ENCODE data around the gene MICALL2. TPM values are rescaled to one million over a fixed set of nuclear protein-coding genes. Genes with fewer than 3 reads are reported as not detected.

MICALL2 gene
- polyA plus RNA-seq, 3 donors: 8.2 to 14.9 (median 10.9) TPM

- no peak for DNase-seq (ENCODE audit: extremely low read depth in 1 of 11, low read depth in 9 of 11, low spot score in 4 of 11)
Measured at GRCh38 chr7:1441615-1442354, 17.5 kb downstream of the MICALL2 start.

- DNase-seq (ENCODE audit: extremely low read depth in 1 of 11, low read depth in 9 of 11, low spot score in 4 of 11): no peak
Measured at GRCh38 chr7:1440620-1441019, 18.6 kb downstream of the MICALL2 start.

DNA sequence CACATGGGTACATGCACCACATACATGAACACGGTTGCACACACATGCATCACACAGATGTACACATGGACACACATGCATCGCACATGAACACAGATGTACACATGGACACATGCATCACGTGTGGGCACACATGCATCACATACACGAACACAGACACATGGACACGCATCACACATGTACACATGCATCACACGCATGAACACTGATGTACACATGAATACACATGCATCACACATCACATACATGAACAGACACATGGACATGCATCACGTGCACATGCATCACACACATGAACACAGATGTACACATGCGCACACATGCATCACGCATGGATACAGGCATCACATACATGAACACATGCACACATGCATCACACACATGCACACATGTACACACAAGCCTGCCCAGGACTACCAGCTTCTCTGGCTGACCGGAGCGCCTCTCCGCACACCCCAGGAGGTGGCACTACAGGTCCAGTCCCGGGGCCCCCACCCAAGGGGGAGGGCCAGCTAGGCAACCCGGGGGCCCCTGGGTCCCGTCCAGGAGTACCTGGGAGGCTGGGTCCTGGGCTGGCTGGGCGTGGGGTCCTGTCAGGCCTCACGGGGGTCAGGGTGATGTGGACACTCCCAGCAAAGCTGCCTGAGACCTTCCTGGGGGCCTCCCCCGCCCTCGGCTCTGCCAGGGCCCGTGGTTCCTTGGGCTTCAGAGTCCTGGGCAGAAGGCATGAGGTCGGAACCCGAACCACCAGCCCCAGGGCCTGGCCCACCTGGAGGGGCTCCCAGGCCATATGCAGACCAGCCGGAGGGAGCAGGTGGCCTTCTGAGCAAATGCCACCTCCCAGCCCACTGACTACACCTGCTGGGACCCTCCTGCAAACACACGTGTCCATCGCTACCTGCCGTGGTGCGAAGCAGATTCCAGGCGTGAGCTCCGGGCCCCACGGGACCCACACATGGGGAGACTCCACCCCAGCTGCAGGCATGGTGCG lies 19.6 kb downstream of the MICALL2 start:
- DNase-seq (ENCODE audit: extremely low read depth in 1 of 11, low read depth in 9 of 11, low spot score in 4 of 11): no peak

- DNase-seq (ENCODE audit: extremely low read depth in 1 of 11, low read depth in 9 of 11, low spot score in 4 of 11): no peak
Measured at GRCh38 chr7:1438821-1439220, 20.4 kb downstream of the MICALL2 start.

- no peak for DNase-seq (ENCODE audit: extremely low read depth in 1 of 11, low read depth in 9 of 11, low spot score in 4 of 11)
Measured at GRCh38 chr7:1438208-1438607, 21.1 kb downstream of the MICALL2 start.

- no peak for DNase-seq (ENCODE audit: extremely low read depth in 1 of 11, low read depth in 9 of 11, low spot score in 4 of 11)
Measured at GRCh38 chr7:1437155-1437880, 22.0 kb downstream of the MICALL2 start.

DNA sequence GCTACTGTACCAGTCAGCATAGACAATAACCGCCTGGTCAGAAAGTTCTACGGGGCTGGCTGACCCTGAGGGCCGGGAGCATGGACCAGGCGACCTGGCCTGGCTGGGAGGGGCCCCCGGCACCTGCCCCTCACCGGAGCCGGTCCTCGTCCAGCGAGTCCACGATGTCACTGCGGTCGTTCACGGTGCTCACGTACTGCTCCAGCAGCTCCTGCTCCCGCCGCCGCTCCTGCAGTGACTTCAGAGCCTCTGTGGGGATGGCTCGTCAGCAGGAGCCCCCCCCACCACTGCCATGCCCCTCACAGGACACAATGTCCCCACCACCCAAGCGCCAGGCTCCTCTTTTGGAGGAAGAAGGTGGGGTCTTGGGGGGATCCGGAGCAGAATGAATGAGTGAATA lies 22.7 kb downstream of the MICALL2 start:
- no peak for DNase-seq (ENCODE audit: extremely low read depth in 1 of 11, low read depth in 9 of 11, low spot score in 4 of 11)

DNA sequence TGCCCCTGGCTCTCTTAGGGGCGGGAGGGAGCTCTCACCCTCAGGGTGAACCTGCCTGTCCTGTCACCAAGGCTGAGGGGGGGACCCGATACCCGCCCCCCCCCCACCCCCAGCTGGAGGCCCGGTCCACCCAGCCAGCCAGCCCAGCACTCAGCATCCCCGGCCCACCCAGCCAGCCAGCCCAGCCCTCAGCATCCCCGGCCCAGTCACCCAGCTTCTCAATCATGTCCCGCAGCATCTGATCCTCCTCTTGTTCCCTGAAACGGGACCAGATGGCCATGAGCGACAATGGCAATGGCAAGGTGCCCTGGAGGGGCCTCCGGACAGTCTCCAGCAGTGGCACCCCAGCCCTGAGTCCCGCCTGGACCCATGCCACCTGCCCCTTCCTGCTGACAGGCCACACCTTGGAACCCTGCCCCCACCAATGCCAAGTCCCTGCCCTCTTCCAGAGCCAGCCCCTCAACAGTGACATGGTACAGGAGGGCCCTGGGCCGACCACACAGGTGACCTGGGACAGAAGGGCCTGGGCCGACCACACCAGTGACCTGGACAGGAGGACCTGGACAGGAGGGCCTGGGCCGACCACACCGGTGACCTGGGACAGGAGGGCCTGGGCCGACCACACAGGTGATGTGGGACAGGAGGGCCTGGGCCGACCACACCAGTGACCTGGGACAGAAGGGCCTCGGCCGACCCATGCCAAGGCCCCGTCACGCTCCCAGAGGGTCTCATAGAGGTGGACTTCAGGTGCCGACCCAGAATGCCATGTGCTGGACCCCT lies 24.2 kb downstream of the MICALL2 start:
- DNase-seq (ENCODE audit: extremely low read depth in 1 of 11, low read depth in 9 of 11, low spot score in 4 of 11): no peak

- no peak for DNase-seq (ENCODE audit: extremely low read depth in 1 of 11, low read depth in 9 of 11, low spot score in 4 of 11)
Measured at GRCh38 chr7:1434165-1434718, 25.0 kb downstream of the MICALL2 start.

DNA sequence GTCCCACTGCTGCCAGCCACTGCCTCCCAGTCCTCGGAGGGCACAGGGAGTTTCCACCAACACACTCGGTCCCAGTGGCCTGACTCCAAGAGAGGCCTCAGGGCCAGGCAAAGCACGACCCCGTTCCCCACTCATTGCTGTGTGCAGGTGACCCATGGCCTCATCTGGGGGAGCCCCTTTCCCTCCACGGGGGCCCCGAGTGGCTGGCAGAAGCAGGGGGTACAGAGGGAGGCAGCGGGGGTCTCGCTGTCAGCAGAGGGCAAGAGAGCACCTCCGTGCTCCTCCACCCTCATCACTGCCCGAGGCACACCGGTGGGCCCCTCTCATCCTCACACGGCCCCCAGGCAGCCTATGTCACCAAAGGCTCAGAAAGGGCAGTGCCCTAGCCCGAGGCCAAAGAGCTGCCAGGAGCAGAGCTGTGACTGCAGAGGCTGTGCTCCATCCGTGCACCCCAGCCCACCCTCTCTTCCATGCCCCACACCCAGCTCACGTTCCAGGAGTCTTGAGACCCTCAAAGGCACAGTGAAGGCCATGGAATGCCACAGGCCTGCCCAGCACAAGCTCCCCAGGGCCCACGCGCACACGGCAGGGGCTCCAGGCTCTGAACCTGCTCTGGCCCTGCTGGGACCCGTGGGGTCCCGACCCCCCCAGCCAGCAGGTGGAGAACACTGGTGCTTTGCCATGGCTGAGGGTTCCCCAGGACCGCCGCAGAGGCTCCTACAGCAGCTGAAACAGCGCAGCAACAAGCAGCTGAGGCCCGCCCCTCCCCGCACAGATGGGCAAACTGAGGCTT lies 25.9 kb downstream of the MICALL2 start:
- DNase-seq (ENCODE audit: extremely low read depth in 1 of 11, low read depth in 9 of 11, low spot score in 4 of 11): no peak

DNA sequence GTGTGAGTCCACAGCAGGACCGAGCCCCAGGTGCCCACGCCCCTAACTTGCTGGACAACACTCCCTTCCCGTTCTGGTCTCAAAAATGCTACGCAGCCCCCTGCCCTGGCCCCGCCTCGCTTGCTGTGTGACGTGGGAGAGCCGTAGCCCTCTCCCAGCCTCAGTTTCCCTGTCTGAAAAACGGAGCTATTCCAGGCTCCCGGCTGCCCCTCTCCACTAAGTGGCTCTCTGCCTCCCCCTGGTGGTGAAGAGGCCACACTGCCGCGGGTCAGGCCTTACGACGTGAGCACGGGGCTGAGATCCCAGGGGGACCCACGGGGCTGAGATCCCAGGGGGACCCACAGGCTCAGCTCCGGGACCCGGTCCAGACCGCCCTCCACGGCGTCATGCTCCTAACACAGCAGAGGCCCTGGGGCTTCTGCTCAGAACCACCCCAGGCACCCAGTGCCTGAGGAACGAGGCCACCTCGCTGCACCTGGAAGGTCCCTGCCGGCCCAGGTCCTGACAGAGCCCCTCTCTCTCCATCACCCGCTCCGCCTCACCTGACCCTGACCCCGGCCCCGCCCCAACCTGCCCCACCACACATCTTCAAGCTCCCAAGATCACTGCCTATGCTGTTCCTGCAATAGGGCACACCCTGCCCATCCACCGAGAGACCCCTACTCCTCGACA lies 26.7 kb downstream of the MICALL2 start:
- DNase-seq (ENCODE audit: extremely low read depth in 1 of 11, low read depth in 9 of 11, low spot score in 4 of 11): peak in 4 of 11 donors; percentile 42 to 54 (median 50)

DNA sequence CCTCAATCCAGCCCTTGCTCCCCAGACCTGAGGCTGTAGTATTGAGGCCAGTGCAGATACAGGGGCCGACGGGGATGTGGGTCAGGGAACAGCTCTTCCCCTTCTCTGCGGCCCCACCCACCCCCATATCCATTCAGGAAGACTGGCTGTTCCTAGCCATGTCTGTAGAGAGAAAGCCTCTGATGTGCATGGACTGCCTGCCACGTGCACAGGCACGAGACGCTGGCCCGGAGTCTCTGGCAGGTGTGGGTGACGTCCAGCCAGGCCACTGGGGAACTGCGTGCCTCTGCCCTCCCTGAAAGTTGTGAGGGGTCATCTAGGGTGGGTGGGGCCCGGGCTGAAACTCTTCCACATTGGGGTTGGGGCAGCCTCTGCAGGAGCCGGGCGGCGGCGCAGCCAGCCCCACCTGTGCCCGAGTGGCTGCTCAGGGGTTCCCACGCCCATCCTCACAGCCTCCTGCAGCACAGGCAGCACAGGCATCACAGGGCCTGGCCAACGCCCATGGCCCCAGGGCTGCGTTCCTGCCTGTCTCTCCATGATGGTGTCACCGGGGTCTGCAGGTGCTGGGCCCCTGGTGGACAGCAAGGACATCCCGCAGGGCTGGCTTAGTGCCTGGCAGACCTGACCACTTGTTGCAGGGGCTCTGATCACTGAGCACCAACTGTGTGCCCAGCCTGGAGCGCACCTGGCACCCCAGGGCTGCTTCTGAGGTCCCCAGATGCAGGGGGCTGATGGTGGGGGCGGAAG lies 27.5 kb downstream of the MICALL2 start:
- no peak for DNase-seq (ENCODE audit: extremely low read depth in 1 of 11, low read depth in 9 of 11, low spot score in 4 of 11)

DNA sequence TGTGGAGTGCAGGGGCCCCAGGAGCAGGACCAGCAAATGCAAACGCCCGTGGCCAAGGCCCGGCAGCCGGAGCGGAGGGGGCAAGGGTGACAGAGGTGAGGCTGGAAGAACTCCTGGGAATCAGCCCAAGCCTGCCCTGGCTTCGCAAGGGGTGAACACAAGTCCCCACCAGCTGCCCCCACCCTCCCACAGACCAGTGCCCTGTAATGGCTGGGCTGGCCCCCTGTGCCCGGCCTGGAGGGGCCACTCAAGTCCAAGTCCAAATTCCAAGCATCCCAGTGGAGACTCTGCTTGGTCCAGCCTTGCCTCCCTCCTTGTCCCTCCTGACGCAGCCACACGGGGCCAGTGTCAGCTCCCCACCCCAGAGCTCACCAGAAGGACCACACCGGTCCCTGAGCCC lies 28.0 kb downstream of the MICALL2 start:
- no peak for DNase-seq (ENCODE audit: extremely low read depth in 1 of 11, low read depth in 9 of 11, low spot score in 4 of 11)

DNA sequence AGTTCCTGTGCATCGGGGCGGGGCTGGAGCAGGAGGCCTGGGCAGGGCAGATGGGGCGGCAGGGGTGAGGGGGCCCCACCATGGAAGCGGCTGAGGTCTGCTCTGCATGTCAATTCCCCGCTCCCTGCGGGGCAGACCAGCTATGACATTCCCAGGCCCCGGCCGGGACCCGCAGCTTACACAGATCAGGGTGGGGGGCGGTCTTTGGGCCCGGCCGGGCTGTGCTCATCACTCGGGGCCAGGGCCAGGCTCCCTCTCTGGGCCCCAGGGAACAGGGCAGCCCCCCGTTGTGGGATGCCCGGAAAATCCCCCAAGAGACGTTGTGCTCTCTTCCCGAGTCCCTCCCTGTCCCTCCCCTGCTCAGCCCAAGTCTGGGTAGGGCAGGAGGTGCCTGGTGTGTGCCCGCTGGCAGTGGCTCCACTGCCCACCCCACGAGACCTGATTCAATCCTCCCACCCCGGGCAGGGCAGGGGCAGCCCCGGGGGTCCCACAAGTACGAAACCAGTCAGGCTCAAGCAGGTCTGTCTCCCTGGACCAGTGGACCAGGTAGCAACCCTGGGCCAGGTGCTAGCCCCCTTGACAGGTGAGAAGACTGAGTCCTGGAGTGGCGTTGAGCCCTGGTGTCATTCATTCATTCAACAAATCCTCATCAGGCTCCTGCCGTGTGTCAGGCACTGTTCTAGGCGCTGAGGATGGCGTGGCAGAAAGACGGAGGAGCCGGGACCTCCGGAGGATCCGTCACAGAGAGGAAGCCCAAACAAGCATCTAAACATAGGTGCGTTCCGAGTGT lies 29.0 kb downstream of the MICALL2 start:
- no peak for DNase-seq (ENCODE audit: extremely low read depth in 1 of 11, low read depth in 9 of 11, low spot score in 4 of 11)

- DNase-seq (ENCODE audit: extremely low read depth in 1 of 11, low read depth in 9 of 11, low spot score in 4 of 11): no peak
Measured at GRCh38 chr7:1428941-1429501, 30.2 kb downstream of the MICALL2 start.

All from renal cortex interstitium (tissue), 11 donors.